GM03348 (cell line): Measurements from ENCODE around the gene GSK3B.
"Not testable (repeated sequence)": the region's sequence is repeated elsewhere in the genome, so short reads cannot be mapped to it uniquely, and the experiment has no call there.

Source experiments
- DNase-seq: peaks from one replicate; pipeline ENCODE4 v3.0.0; 2012; ENCODE audit warnings: low spot score

GSK3B gene

DNA sequence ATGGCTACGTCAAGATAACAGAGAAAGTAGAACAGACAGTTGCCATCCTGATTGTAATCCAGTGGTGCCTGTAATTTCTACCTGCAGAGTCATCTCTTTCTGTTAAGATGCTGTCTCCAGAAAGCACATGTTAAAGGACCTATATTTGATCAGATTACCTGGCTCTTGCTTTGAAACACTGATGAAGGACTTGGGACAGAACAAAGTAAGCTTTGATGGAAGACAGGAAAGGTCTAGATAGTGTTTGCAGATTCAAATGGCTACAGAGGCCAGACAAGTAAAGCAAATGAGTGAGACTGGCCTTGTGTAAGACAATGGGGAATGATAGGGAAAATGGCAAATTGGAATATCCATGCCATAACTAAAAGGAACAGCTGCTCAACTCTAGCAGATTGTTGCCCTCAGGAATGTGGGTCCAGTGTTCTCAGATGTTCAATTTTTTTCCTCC is 1.8 kb upstream of the GSK3B start:
- DNase-seq: no peak

DNA sequence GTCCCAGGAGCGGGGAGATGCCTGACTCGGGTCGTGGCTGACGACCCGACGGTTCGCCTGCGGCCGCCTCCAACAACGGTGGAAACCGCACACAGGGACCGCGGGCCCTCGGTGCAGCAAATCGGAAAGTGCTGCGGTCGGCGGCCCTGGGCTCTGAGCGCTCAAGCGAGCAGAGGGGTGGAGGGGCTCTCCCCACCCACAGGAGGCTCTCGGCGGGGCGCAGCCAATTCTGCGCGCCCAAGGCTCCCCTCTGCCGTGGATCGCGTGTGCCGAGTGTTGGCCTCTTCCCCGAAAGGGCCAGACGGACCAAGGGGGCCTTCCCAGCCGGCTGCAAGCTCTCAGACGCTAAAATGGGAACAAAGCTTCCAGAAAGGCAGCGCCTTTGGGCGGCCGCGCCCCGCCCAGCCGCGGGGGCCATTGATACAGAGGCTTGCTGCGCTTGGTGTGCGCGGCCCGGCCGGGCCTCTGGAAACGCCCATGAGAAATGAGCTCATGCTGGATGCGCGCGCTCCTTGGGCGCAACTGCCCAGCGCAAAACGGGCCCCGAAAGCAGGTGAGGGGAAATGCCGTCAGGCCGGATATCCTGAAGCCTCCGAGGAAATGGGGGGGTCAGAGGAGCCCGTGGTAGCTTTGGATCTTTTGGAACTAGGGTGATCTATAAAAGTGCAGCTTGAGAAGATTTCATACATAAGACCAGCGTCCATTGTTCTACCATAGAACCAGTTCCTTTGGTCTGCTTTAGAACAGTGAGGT is 1.2 kb upstream of the GSK3B start:
- DNase-seq: peak; percentile 87

DNA sequence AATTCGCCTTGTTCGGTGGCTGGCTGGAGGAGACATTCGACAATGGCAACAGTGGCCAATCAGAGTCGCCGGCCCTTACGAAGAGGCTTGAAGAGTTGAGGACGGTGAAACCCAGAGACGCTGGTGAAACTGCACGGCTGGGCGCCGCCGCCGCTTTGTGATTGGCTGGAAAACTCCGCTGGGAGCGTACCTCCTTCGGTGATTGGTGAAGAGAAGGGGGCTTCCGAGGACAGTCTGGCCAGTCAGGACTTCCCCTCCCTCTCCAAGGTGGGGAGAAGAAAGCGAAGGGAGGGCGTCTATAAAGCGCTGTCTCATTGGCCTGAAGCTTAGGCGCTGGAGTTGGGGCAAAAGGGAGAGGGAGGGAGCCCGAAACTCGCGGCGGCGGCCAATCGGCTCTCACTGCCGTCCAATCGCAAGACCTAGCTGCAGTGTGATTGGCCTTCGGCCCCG is 554 bp upstream of the GSK3B start:
- peak; percentile 96 for DNase-seq

DNA sequence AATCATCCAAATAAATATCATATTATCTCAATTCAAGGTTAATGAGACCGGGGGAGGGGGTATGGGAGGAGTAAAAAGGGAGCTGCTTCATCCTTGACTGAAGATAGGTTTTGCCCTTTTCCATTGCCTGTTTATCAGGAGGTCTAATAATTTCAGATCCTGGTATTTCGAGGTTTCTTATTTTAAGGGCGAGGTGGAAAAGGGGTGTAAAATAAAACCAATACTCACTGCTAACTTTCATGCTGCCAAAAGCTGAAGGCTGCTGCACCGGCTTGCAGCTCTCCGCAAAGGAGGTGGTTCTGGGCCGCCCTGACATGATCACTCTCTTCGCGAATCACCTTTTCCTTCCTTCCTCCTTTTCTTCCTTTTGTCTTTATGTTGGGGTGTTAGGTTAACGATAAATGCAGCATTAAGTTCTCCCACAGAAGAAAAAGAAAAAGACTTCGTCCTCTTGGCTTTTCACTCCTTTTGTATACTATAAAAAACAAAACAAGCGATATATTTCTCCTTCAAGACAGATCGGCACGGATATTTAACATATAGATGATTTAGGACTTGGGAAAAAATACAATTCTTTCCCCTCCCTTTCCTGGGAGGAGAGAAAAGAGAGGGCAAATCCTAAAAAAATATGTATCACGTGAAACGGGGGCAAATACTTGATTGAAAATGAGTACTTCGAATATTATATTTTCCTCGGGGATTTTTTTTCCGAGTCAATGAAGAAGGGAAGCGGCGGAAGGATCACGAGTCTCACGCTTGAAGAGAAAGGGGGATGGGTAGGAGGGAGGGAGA is 932 bp downstream of the GSK3B start:
- DNase-seq: peak; percentile 11

DNA sequence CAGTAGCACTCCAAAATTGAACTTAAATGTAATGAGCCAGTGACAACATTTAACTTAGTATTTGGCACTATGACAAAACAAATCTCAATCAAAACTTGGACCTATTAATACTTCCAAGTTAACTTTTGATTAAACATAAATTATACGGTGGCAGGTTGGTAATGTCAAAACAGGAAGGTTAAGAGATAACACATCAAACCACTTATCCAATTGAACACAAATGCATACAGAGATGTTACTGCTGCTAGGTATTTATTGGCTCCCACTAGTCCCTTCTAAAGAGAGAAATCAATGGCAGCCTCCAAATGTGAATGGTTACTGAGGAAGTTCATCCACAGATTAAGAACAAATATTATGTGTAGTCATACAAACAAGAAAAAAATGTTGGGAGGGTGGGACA is 1.8 kb downstream of the GSK3B start:
- DNase-seq: no peak

DNA sequence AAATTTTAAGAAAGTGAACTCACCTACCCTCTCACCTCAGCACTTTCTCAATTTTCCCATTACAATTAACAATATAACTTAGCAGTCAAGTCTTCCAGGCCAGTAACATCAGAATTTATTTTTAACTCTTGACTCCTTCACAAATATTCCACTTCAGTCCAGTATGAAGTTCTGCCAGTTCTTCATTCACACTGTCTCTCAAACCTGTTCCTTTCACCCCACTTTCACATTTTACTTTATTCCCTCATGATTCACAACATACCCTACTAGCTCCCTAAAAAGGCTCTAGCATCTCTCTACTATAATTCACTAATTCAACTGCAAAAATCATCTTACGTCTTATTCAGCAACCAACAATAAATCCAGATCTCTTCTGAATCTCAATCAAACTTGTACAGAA is 3.8 kb downstream of the GSK3B start:
- DNase-seq: no peak

DNA sequence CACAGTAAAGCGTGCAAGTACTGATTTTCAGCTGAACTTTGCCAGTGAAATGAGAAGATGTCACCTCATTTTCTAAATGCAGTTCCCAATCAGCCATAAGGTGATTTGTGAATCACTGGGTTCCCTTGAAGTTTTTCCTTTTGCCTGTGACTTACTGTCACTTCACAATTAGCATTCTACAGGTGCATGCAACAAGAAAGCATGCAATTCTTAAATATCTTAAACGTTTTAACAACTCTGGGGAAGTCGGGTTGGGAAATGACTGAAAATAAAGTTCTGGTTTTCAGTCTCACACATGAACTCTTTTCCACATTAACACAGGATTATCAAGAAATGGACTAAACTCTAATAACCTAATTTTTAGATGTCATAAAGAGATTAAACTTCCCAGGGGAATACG is 5.2 kb downstream of the GSK3B start:
- no peak for DNase-seq

DNA sequence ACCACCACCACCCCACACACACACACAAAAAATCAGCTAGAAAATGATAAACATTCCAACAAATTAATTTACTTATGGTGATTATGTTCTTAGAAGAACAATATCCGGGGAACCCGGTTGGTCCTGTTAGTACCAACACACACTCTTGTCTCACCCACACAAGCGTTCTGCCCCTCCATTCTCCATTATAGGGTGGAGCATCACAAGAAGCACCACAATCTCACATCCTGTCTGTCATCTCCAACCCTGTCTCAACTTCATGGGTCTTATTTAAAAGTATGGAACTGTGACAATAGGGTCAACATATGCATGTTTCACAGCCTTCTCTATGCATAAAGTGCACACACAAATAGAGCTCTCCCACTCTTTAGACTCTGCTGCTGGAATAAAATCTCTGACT is 5.6 kb downstream of the GSK3B start:
- DNase-seq: no peak

DNA sequence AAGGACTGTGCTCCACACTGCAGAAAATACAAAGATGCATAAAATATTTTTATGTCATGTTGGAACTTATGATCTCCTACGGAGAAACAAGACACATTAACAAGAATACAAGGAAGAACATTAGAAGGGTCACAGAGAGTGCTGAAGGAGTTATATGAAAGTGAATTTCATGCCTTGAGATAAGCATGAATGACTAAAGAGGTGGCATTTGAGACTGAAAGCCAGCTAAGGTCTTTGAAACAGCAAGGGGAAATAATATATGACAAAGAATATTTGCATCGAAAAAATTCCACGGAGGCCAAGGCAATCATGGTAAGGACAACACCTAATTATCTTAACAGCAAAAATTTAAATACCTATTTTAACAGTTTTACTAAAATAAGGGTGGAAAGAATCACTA is 12.5 kb downstream of the GSK3B start:
- no peak for DNase-seq

DNA sequence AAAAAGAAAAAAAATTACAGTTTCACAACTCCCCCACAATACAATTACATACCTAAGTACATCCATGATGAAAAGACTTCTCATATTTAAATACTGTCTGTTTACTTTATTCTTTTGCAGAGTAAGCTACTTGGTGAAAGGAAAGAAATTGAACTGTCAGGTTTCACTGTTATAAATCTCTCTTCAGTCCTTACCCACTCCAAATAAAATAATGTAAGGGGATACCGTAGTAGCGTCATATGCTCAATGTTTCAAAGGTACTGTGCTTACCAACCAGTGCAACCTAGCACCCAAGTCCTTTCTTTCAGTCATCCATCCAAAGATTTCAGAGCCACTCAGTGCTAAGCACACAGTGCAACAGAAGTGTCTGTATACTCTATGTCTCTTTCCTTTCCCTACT is 13.4 kb downstream of the GSK3B start:
- DNase-seq: no peak

DNA sequence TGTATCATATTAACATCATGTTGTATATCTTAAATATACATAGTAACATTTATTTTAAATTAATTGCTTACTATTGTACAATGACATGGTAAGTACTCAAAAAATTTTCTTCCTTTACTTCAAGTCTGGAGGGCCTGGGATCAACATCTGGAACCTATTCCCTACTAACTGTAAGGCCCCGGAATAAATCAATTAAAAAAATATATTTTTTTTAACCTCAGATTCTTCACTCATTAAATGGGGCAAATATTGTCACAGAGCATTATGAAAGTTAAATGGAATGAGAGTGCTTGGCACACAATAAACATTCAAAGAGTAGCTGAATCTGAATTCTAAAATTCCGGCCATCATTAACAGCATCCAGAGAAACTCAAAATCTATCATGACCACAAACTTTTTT is 16.5 kb downstream of the GSK3B start:
- peak; percentile 39 for DNase-seq

DNA sequence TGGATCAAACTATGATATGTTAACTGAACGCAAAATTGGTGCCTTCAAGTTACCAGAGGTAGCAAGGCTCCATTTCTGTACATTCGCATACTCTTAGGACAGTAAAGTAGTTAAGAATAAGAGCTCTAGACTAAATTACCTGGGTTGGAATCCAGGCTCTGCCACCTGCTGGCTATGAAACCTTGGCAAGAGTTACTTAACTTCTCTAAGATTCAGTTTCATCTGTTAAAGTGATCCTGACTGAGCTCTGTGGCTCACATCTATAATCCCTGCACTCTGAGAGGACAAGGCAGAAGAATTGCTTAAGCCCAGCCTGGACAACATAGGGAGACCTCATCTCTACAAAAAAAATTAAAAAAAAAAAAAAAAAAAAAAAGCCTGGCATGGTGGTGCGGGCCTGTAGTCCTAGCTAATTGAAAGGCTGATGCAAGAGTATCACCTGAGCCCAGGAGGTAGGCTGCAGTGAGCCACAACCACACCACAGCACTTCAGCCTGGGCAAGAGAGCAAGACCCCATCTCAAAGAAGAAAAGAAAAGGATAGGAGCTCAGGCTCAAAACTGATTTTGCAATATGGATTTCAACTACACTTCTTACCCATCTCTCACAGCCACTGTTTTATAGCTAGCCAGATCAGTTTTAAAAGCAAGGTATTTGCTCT is 21.3 kb downstream of the GSK3B start:
- DNase-seq: no peak

DNA sequence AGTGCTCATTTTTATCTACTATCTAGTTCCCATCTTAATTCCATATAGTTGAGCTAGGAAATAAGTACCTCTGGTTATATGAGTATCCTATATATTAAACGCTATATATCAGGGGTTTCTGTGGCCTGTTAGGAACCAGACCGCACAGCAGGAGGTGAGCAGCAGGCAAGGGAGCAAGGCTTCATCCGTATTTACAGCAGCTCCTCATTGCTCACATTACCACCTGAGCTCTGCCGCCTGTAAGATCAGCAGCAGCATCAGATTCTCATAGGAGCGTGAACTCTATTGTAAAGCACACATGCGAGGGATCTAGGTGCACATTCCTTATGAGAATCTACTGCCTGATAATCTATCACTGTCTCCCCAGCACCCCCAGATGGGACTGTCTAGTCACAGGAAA is 23.0 kb downstream of the GSK3B start:
- no peak for DNase-seq

DNA sequence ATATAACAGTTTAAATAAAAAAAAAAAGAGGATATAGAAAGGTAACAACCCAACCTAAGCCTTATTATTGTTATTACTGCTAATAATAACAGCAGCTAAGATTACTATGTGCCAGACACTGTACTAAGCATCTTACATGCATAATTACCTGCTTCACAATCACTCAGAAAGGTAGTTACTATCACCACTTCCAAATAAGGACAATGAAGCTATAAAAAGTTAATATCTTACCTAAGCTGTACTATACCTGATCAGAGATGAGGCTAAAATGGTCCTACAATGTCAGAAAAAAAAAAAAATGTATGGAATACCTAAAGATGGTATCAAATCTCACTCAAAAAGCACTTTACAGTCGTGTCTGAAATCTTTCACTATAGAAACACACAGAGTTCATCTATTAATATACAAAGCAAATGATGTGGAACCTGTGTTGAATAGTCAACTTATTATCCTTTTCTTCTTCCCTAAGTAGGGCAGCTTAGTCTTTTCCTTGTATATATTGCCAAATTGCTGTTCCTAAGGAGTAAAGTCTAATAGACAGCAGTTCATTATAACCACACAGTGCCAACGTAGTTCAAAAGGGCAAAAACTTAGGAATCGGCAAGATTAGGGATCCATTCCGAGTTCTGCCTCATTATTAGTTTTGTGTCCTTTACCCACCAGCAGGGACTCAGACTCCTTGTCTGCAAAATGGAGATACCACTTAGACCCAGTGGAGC is 23.8 kb downstream of the GSK3B start:
- DNase-seq: no peak

DNA sequence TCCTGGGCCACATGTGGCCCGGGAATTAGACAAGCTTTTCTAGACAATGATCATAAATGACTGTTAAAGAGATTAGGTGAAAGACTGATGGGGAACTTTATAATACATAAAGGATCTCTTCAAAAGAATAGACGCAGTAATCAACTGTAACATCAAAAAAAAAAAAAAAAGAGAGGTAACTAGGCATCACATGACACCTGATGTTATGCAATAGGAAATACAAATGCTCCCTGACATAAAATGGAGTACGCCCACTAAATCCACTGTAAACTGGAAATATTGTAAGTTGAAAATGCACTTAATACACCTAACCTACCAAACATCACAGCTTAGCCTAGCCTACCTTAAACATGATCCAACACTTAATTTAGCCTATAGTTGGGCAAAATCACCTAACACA is 27.2 kb downstream of the GSK3B start:
- DNase-seq: no peak

DNA sequence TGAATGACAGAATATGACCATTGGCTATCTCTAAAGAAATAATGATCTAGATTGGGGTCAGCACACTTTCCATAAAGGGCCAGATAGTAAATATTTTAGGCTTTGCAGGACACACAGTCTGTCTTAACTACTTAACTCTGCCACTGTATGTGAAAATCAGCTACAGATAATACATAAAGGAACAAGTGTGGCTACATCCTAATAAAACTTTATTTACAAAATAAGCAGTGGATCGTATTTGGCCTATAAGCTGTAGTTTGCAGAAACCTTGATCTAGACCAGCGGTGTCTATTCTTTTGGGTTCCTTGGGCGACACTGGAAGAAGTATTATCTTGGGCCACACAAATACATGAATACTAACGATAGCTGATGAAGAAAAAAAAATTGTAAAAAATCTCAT is 27.6 kb downstream of the GSK3B start:
- DNase-seq: no peak

DNA sequence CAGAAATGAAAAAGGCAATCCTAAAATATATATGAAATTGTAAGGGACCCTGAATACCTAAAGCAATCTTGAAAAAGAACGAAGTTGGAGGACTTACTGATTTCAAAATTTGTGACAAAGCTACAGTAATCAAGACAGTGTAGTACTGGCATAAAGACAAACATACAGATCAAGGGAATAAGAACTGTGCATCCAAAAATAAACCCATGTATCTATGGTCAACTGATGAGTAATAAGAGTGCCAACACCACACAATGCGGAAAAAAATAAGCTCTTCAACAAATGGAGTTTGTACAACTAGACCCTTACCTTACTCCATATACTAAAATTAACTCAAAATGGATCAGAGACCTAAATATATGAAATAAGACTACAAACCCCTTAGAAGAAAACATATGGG is 29.6 kb downstream of the GSK3B start:
- no peak for DNase-seq

DNA sequence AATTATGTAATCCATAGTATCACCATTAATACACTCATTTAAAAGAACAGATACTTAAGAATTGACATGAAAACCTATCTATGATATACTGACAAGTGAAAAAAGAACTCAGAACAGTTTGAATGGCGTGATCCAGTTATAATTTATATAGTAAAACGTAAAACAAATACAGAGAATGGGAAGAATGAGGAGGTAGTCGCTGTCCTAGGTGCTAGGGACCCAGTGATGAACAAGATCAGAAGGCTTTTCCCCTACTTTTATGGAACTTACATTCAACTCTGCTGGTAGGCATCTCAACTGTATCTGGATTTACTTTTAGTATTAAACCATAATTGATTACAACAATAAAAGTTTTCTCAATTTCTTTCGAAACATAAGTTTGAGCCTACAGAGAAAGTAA is 31.8 kb downstream of the GSK3B start:
- DNase-seq: no peak

DNA sequence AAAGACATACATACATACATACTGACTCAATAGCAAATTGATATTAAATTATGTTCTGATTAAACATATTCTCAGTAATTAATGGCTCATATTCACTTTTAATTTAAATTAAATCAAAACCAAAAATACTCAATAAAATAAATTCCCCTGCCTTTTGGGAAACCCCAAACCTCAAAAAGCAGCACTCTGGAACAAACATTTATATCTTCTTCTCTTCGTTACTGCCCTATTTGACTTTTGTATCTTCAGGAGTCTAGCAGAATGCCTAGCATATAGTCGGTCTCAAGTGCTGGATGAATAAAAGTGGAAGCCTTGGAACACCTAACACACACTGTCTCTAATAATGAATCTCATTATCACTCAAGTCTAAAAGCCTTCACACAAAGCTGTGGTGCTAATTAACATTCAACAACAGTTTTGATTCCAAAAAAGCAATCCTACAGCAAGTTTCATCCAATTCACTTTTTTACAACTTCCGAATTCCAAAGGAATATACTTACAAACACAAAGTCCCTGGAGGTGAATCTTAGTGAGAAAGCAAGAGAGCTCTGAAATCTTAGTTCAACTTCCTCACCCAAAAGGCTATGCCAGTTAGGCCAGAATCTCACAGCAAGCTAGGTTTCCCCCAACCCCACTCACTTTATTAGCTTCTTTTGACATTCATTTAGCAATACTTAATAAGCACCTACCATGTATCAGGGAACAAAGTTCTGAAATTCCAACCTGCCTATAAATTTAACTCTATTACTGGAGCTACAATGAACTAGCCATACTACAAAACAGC is 35.0 kb downstream of the GSK3B start:
- no peak for DNase-seq

DNA sequence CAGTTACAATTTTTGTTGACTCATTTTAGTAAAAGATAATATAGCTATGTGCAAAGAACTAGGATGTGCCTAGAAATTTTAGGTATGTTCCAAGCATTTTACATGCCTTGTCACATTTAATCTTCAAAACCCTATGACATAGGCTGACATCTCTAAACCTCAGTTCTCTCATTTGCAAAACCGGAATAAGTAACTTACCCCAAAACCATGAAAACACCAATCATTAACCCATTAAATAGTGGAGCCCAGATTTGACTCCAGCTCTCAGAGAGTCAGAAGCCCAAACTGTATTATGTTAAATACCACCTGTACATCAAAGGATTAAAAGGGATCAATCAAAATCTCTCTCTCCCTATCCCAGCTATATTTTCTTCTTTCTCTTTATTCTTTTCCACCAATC is 36.6 kb downstream of the GSK3B start:
- DNase-seq: no peak

DNA sequence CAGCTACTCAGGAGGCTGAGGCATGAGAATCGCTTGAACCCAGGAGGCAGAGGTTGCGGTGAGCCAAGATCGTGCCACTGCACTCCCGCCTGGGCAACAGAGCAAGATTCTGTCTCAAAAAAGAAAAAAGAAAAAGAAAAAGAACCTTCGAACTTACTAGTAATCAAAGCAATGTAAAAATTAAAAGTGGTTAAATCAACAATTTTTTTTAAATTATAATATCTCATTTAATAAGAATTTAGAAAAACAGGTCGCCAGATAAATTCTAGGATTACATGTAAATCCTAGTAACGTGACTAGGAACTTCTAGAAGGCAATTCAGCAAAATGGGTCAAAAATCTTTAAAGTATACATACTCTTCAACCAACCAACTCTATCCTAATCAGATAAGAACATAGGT is 37.2 kb downstream of the GSK3B start:
- DNase-seq: no peak

DNA sequence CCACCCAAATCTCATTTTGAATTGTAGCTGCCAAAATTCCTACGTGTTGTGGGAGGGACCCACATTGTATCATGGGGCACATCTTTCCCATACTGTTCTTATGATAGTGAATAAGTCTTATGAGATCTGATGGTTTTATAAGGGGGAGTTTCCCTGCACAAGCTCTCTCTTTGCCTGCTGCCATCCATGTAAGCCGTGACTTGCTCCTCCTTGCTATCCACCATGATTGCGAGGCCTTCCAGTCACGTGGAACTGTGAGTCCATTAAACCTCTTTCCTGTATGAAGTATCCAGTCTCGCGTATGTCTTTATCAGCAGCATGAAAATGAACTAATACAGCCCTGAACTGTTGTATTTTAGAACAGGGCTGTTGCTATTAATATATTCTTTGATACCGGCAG is 40.6 kb downstream of the GSK3B start:
- DNase-seq: not testable (repeated sequence)
